GM23338 (cell line): Measurements from ENCODE around the gene KCTD8. TPM values are rescaled to one million over a fixed set of nuclear protein-coding genes. Genes with fewer than 3 reads are reported as not detected.

Source experiments
- ATAC-seq: fragments of 200-7000 bp; cut with Tn5 transposase; 3 replicates; pipeline ENCODE4 v1.9.1; 2020
- DNase-seq: peaks from one replicate; pipeline ENCODE4 v3.0.0-alpha.2; 2015; ENCODE audit warnings: low spot score
- H2AFZ ChIP-seq: fragments of 200-600 bp; sonication (generic); 2 replicates; pipeline ENCODE4 v1.8.0; 2016; ENCODE audit warnings: antibody characterized with exemption, mild to moderate bottlenecking, moderate library complexity
- H3F3A ChIP-seq: fragments of 200-600 bp; sonication (generic); replicated peaks from 2 replicates; pipeline ENCODE4 v1.8.0; 2017; ENCODE audit warnings: antibody characterized with exemption, mixed run types, low read depth
- H3K27ac ChIP-seq: fragments of 200-600 bp; sonication (generic); 2 replicates; pipeline ENCODE4 v1.6.1; 2016; ENCODE audit warnings: low read depth
- H3K27me3 ChIP-seq: fragments of 200-600 bp; sonication (generic); 2 replicates; pipeline ENCODE4 v1.8.0; 2016; ENCODE audit warnings: mild to moderate bottlenecking, mixed run types, moderate library complexity; ENCODE audit not compliant: insufficient read depth
- H3K36me3 ChIP-seq: fragments of 200-600 bp; sonication (generic); 2 replicates; pipeline ENCODE4 v1.8.0; 2016; ENCODE audit warnings: mild to moderate bottlenecking; ENCODE audit not compliant: insufficient read depth
- H3K4me1 ChIP-seq: fragments of 200-600 bp; sonication (generic); 2 replicates; pipeline ENCODE4 v1.8.0; 2016; ENCODE audit warnings: mild to moderate bottlenecking, moderate library complexity; ENCODE audit not compliant: insufficient read depth
- H3K4me2 ChIP-seq: fragments of 200-600 bp; sonication (generic); 2 replicates; pipeline ENCODE4 v1.7.1; 2017; ENCODE audit warnings: mixed run types
- H3K4me3 ChIP-seq: fragments of 200-600 bp; sonication (generic); 2 replicates; pipeline ENCODE4 v1.6.1; 2016; ENCODE audit warnings: mixed run types
- H3K79me2 ChIP-seq: fragments of 200-600 bp; sonication (generic); replicated peaks from 2 replicates; pipeline ENCODE4 v1.8.0; 2017; ENCODE audit warnings: mild to moderate bottlenecking; ENCODE audit not compliant: insufficient read depth
- H3K9me2 ChIP-seq: fragments of 200-600 bp; sonication (generic); 2 replicates; pipeline ENCODE4 v1.8.0; 2017; ENCODE audit not compliant: insufficient read depth
- H4K20me1 ChIP-seq: fragments of 200-600 bp; sonication (generic); replicated peaks from 2 replicates; pipeline ENCODE4 v1.8.0; 2017; ENCODE audit warnings: mild to moderate bottlenecking; ENCODE audit not compliant: insufficient read depth
- H3K27ac Mint-ChIP-seq: 2 replicates; pipeline ENCODE4 v1.8.0; 2020; ENCODE audit warnings: inconsistent platforms, mild to moderate bottlenecking, moderate library complexity, mixed read lengths
- H3K27me3 Mint-ChIP-seq: 3 replicates; pipeline ENCODE4 v1.8.0; 2022; ENCODE audit warnings: low read depth, mild to moderate bottlenecking, moderate library complexity, mixed read lengths, inconsistent platforms; ENCODE audit not compliant: insufficient read depth, poor library complexity
- H3K36me3 Mint-ChIP-seq: 3 replicates; pipeline ENCODE4 v1.8.0; 2021; ENCODE audit warnings: low read depth, mild to moderate bottlenecking, inconsistent platforms, moderate library complexity, mixed read lengths
- H3K4me1 Mint-ChIP-seq: 3 replicates; pipeline ENCODE4 v1.8.0; 2020; ENCODE audit warnings: mild to moderate bottlenecking, inconsistent platforms, mixed read lengths
- H3K4me3 Mint-ChIP-seq: 3 replicates; pipeline ENCODE4 v1.8.0; 2021; ENCODE audit warnings: moderate library complexity, mild to moderate bottlenecking, inconsistent platforms, mixed read lengths
- H3K9me3 Mint-ChIP-seq: 3 replicates; pipeline ENCODE4 v1.8.0; 2020; ENCODE audit warnings: moderate library complexity, mild to moderate bottlenecking, inconsistent platforms, mixed read lengths
- CREB1 ChIP-seq: fragments of 250-450 bp; sonication (Bioruptor Pico); IDR thresholded peaks from 2 replicates; pipeline ENCODE4 v1.5.0; 2020; ENCODE audit warnings: low read depth, mild to moderate bottlenecking, moderate library complexity
- CTCF ChIP-seq, 2 experiments: fragments of 200-600 bp in 1 of 2; sonication (generic) in 1 of 2; conservative IDR thresholded peaks; 2 replicates each; pipeline versions ENCODE4 v1.5.1 to v1.6.1; 2016 to 2017; ENCODE audit warnings: antibody characterized with exemption in 2 of 2, low read depth in 2 of 2, mild to moderate bottlenecking in 2 of 2, moderate library complexity in 1 of 2
- EZH2 ChIP-seq: fragments of 200-600 bp; sonication (generic); IDR thresholded peaks from one replicate; pipeline ENCODE4 v1.8.0; 2017; ENCODE audit warnings: antibody characterized with exemption, mild to moderate bottlenecking, low read depth; ENCODE audit not compliant: unreplicated experiment
- EZH2phosphoT487 ChIP-seq: fragments of 200-600 bp; sonication (generic); IDR thresholded peaks from one replicate; pipeline ENCODE4 v1.8.1; 2018; ENCODE audit warnings: antibody characterized with exemption; ENCODE audit not compliant: unreplicated experiment
- JUNB ChIP-seq: IDR thresholded peaks from one replicate; pipeline ENCODE4 v1.6.1; 2016; ENCODE audit warnings: antibody characterized with exemption; ENCODE audit not compliant: unreplicated experiment
- NANOG ChIP-seq: IDR thresholded peaks from 2 replicates; pipeline ENCODE4 v1.6.1; 2016; ENCODE audit warnings: antibody characterized with exemption, borderline replicate concordance
- POLR2AphosphoS5 ChIP-seq: IDR thresholded peaks from 2 replicates; pipeline ENCODE4 v1.6.1; 2016; ENCODE audit warnings: antibody characterized with exemption, low read depth
- STAT1 ChIP-seq: IDR thresholded peaks from one replicate; pipeline ENCODE4 v1.6.1; 2016; ENCODE audit warnings: antibody characterized with exemption; ENCODE audit not compliant: unreplicated experiment
- ZNF114 ChIP-seq: fragments of 250-450 bp; sonication (Bioruptor Pico); IDR thresholded peaks from 2 replicates; pipeline ENCODE4 v1.5.0; 2020; ENCODE audit warnings: mild to moderate bottlenecking, moderate library complexity
- ZNF331 ChIP-seq: fragments of 250-450 bp; sonication (Bioruptor Pico); IDR thresholded peaks from 2 replicates; pipeline ENCODE4 v1.5.0; 2020; ENCODE audit warnings: low read depth, mild to moderate bottlenecking, moderate library complexity
- polyA plus RNA-seq: library from polyadenylated mRNA; unstranded; fragments of >200 nt; fragmentation: Nextera tagmentation; extraction: Ambion mirVana; gene quantifications from 2 replicates; pipeline ENCODE4 v1.2.1, GENCODE V29; 2016
- total RNA-seq: library from RNA; depleted of rRNA; stranded (reverse); fragments of >200 nt; shearing (Covaris generic); gene quantifications from 2 replicates; pipeline ENCODE4 v1.2.3, GENCODE V29; 2014
- TF ChIP-seq, protein P1 (sequence below): IDR thresholded peaks from 2 replicates; pipeline ENCODE4 v1.6.1; 2016; ENCODE audit warnings: antibody characterized with exemption
- TF ChIP-seq, protein P2 (sequence below): IDR thresholded peaks from one replicate; pipeline ENCODE4 v1.6.1; 2018; ENCODE audit warnings: antibody characterized with exemption; ENCODE audit not compliant: unreplicated experiment
- TF ChIP-seq, protein P3 (sequence below): fragments of 250-450 bp; sonication (Bioruptor Pico); IDR thresholded peaks from 2 replicates; pipeline ENCODE4 v1.5.0; 2020; ENCODE audit warnings: mild to moderate bottlenecking, moderate library complexity

Gene KCTD8
- total and polyA plus RNA-seq, 2 experiments from 2014 or later: 2.8 to 5.0 TPM

DNA sequence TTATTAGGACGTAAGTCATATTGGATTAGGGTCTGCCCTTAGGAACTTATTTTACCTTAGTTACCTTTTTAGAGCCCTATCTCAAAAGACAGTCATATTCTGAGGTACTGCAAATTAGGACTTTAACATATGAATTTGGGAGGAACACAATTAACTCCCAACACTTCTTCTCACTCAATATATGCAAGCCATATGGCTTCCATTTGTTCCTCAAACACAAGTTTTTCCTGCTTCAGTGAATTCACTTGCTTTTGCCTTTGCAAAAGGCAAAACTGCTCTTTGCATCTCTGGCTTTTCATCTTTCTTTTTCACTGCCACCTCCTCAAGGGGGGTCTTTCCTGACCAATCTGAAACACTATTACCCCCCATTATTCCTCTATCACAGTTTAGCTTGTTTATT is 220.3 kb downstream of the KCTD8 start:
- Mint-ChIP-seq H3K36me3 (peaks cover 20% of the 10 kb centered on the region; the same call in 2 of the 3 replicates), H3K4me3 (no peak overlapping the region)

More for the DNA sequence above, 220.3 kb downstream of the KCTD8 start:
- ATAC-seq: no peak
- H3K4me3 ChIP-seq: no peak overlapping the region
- H3K27ac ChIP-seq: no peak overlapping the region
- no peaks in the 10 kb centered on the region for H3K79me2 ChIP-seq
- peaks cover 23% of the 10 kb centered on the region for H3K4me1 ChIP-seq
- TF ChIP-seq ZNF114 (CRISPR knock-in tag) (no peak), EZH2phosphoT487 (no peak), EZH2 (no peak), ZNF331 (CRISPR knock-in tag) (no peak), STAT1 (no peak), NANOG (no peak), CTCF (conservative IDR thresholded peaks at IDR 0.05; ENCODE audit: low read depth in 2 of 2) (no peak), CREB1 (CRISPR knock-in tag) (no peak), JUNB (no peak), POLR2AphosphoS5 (no peak)
- TF ChIP-seq, protein P1, sequence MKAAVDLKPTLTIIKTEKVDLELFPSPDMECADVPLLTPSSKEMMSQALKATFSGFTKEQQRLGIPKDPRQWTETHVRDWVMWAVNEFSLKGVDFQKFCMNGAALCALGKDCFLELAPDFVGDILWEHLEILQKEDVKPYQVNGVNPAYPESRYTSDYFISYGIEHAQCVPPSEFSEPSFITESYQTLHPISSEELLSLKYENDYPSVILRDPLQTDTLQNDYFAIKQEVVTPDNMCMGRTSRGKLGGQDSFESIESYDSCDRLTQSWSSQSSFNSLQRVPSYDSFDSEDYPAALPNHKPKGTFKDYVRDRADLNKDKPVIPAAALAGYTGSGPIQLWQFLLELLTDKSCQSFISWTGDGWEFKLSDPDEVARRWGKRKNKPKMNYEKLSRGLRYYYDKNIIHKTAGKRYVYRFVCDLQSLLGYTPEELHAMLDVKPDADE: no peak
- TF ChIP-seq, protein P2, sequence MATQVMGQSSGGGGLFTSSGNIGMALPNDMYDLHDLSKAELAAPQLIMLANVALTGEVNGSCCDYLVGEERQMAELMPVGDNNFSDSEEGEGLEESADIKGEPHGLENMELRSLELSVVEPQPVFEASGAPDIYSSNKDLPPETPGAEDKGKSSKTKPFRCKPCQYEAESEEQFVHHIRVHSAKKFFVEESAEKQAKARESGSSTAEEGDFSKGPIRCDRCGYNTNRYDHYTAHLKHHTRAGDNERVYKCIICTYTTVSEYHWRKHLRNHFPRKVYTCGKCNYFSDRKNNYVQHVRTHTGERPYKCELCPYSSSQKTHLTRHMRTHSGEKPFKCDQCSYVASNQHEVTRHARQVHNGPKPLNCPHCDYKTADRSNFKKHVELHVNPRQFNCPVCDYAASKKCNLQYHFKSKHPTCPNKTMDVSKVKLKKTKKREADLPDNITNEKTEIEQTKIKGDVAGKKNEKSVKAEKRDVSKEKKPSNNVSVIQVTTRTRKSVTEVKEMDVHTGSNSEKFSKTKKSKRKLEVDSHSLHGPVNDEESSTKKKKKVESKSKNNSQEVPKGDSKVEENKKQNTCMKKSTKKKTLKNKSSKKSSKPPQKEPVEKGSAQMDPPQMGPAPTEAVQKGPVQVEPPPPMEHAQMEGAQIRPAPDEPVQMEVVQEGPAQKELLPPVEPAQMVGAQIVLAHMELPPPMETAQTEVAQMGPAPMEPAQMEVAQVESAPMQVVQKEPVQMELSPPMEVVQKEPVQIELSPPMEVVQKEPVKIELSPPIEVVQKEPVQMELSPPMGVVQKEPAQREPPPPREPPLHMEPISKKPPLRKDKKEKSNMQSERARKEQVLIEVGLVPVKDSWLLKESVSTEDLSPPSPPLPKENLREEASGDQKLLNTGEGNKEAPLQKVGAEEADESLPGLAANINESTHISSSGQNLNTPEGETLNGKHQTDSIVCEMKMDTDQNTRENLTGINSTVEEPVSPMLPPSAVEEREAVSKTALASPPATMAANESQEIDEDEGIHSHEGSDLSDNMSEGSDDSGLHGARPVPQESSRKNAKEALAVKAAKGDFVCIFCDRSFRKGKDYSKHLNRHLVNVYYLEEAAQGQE: no peak
- TF ChIP-seq, protein P3, sequence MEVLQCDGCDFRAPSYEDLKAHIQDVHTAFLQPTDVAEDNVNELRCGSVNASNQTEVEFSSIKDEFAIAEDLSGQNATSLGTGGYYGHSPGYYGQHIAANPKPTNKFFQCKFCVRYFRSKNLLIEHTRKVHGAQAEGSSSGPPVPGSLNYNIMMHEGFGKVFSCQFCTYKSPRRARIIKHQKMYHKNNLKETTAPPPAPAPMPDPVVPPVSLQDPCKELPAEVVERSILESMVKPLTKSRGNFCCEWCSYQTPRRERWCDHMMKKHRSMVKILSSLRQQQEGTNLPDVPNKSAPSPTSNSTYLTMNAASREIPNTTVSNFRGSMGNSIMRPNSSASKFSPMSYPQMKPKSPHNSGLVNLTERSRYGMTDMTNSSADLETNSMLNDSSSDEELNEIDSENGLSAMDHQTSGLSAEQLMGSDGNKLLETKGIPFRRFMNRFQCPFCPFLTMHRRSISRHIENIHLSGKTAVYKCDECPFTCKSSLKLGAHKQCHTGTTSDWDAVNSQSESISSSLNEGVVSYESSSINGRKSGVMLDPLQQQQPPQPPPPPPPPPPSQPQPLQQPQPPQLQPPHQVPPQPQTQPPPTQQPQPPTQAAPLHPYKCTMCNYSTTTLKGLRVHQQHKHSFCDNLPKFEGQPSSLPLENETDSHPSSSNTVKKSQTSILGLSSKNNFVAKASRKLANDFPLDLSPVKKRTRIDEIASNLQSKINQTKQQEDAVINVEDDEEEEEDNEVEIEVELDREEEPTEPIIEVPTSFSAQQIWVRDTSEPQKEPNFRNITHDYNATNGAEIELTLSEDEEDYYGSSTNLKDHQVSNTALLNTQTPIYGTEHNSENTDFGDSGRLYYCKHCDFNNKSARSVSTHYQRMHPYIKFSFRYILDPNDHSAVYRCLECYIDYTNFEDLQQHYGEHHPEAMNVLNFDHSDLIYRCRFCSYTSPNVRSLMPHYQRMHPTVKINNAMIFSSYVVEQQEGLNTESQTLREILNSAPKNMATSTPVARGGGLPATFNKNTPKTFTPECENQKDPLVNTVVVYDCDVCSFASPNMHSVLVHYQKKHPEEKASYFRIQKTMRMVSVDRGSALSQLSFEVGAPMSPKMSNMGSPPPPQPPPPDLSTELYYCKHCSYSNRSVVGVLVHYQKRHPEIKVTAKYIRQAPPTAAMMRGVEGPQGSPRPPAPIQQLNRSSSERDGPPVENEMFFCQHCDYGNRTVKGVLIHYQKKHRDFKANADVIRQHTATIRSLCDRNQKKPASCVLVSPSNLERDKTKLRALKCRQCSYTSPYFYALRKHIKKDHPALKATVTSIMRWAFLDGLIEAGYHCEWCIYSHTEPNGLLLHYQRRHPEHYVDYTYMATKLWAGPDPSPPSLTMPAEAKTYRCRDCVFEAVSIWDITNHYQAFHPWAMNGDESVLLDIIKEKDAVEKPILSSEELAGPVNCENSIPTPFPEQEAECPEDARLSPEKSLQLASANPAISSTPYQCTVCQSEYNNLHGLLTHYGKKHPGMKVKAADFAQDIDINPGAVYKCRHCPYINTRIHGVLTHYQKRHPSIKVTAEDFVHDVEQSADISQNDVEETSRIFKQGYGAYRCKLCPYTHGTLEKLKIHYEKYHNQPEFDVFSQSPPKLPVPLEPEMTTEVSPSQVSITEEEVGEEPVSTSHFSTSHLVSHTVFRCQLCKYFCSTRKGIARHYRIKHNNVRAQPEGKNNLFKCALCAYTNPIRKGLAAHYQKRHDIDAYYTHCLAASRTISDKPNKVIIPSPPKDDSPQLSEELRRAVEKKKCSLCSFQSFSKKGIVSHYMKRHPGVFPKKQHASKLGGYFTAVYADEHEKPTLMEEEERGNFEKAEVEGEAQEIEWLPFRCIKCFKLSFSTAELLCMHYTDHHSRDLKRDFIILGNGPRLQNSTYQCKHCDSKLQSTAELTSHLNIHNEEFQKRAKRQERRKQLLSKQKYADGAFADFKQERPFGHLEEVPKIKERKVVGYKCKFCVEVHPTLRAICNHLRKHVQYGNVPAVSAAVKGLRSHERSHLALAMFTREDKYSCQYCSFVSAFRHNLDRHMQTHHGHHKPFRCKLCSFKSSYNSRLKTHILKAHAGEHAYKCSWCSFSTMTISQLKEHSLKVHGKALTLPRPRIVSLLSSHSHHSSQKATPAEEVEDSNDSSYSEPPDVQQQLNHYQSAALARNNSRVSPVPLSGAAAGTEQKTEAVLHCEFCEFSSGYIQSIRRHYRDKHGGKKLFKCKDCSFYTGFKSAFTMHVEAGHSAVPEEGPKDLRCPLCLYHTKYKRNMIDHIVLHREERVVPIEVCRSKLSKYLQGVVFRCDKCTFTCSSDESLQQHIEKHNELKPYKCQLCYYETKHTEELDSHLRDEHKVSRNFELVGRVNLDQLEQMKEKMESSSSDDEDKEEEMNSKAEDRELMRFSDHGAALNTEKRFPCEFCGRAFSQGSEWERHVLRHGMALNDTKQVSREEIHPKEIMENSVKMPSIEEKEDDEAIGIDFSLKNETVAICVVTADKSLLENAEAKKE (CRISPR knock-in tag): no peak
- Mint-ChIP-seq H3K4me1 (peaks cover 26% of the 10 kb centered on the region), H3K9me3 (peaks cover 6% of the 10 kb centered on the region; the same call in 2 of the 3 replicates), H3K27ac (no peak overlapping the region), H3K27me3 (peaks cover 7% of the 10 kb centered on the region)
- H2AFZ ChIP-seq: no peak overlapping the region
- peaks cover 3% of the 10 kb centered on the region; the same call in 1 of the 2 replicates for H3K9me2 ChIP-seq
- DNase-seq: no peak
- no peaks in the 10 kb centered on the region for H3K36me3 ChIP-seq
- no peaks in the 10 kb centered on the region for H4K20me1 ChIP-seq
- peaks cover 19% of the 10 kb centered on the region for H3K27me3 ChIP-seq
- H3F3A ChIP-seq: no peaks in the 10 kb centered on the region
- H3K4me2 ChIP-seq: no peak overlapping the region
